Mammary epithelial cell (primary cell): Measurements from ENCODE around the gene ASMT.

Source experiments
- EZH2 ChIP-seq: IDR thresholded peaks from 2 replicates; pipeline ENCODE4 v1.6.1; 2012; ENCODE audit warnings: low read length, inconsistent platforms, borderline replicate concordance
- TF ChIP-seq, protein P1 (sequence below), 2 donors: IDR thresholded peaks in 1 of 2; conservative IDR thresholded peaks in 1 of 2; 2 replicates each; pipeline ENCODE4 v1.5.1; 2011 to 2012; ENCODE audit warnings: inconsistent platforms in 2 of 2, low read length in 2 of 2, mild to moderate bottlenecking in 2 of 2, control low read depth in 1 of 2, low read depth in 1 of 2; ENCODE audit not compliant: insufficient read depth in 1 of 2; ENCODE audit errors: extremely low read depth in 1 of 2

DNA sequence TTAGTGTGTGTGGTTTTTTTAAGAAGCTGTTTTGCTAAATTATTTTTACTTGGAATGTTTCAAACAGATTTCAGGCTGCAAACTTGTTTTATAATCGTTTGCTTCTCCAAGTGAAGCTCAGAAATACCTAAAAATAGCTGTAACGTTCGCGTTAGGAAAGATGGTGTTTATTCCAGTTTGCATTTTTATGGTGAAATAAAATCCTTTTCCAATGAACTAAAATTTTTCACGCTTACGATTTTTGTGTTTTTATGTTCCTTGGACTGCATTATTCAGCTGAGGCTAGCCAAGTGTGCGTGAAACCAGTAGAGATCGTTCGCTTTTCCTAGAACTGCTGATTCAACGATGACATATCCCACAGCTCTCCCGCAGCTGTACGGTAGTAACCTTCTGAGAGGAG is 12.6 kb upstream of the ASMT start:
- TF ChIP-seq, protein P1, sequence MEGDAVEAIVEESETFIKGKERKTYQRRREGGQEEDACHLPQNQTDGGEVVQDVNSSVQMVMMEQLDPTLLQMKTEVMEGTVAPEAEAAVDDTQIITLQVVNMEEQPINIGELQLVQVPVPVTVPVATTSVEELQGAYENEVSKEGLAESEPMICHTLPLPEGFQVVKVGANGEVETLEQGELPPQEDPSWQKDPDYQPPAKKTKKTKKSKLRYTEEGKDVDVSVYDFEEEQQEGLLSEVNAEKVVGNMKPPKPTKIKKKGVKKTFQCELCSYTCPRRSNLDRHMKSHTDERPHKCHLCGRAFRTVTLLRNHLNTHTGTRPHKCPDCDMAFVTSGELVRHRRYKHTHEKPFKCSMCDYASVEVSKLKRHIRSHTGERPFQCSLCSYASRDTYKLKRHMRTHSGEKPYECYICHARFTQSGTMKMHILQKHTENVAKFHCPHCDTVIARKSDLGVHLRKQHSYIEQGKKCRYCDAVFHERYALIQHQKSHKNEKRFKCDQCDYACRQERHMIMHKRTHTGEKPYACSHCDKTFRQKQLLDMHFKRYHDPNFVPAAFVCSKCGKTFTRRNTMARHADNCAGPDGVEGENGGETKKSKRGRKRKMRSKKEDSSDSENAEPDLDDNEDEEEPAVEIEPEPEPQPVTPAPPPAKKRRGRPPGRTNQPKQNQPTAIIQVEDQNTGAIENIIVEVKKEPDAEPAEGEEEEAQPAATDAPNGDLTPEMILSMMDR (conservative IDR thresholded peaks at IDR 0.05 in 1 of 2, IDR thresholded peaks at IDR 0.05 in 1 of 2; ENCODE audit: extremely low read depth in 1 of 2, insufficient read depth in 1 of 2, low read depth in 1 of 2, low read length in 2 of 2): no peak
- TF ChIP-seq EZH2: no peak
